ENCODE results near the gene WIZ. TPM values are rescaled to one million over a fixed set of nuclear protein-coding genes. Genes with fewer than 3 reads are reported as not detected.

Gene WIZ
- total and polyA plus RNA-seq, 9 of the 15 experiments (the other 6 are each of a cell fraction or from before 2014, with no cell fraction given), result 0.06 to 37.5 (median 4.8) TPM

GRCh38 chr19:15379999-15380647, 69.6 kb downstream of the WIZ start (continued):
- peak in 1 of 2 experiments; percentile 48; a peak in 1 of 4 replicates for TF ChIP-seq SIN3A (IDR thresholded peaks at IDR 0.05; ENCODE audit: borderline replicate concordance in 2 of 2, control insufficient read depth in 1 of 2, low read depth in 2 of 2, low read length in 2 of 2)
- TF ChIP-seq, protein P1, sequence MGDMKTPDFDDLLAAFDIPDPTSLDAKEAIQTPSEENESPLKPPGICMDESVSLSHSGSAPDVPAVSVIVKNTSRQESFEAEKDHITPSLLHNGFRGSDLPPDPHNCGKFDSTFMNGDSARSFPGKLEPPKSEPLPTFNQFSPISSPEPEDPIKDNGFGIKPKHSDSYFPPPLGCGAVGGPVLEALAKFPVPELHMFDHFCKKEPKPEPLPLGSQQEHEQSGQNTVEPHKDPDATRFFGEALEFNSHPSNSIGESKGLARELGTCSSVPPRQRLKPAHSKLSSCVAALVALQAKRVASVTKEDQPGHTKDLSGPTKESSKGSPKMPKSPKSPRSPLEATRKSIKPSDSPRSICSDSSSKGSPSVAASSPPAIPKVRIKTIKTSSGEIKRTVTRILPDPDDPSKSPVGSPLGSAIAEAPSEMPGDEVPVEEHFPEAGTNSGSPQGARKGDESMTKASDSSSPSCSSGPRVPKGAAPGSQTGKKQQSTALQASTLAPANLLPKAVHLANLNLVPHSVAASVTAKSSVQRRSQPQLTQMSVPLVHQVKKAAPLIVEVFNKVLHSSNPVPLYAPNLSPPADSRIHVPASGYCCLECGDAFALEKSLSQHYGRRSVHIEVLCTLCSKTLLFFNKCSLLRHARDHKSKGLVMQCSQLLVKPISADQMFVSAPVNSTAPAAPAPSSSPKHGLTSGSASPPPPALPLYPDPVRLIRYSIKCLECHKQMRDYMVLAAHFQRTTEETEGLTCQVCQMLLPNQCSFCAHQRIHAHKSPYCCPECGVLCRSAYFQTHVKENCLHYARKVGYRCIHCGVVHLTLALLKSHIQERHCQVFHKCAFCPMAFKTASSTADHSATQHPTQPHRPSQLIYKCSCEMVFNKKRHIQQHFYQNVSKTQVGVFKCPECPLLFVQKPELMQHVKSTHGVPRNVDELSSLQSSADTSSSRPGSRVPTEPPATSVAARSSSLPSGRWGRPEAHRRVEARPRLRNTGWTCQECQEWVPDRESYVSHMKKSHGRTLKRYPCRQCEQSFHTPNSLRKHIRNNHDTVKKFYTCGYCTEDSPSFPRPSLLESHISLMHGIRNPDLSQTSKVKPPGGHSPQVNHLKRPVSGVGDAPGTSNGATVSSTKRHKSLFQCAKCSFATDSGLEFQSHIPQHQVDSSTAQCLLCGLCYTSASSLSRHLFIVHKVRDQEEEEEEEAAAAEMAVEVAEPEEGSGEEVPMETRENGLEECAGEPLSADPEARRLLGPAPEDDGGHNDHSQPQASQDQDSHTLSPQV (IDR thresholded peaks at IDR 0.05), result peak; percentile 48
- TF ChIP-seq ARID4B (CRISPR knock-in tag; IDR thresholded peaks at IDR 0.05), result peak; percentile 45; the same call in 1 of the 2 replicates
- 0 out of 2 replicates have a peak, but pooled peaks have one; percentile 13 for TF ChIP-seq NR4A1 (CRISPR knock-in tag; IDR thresholded peaks at IDR 0.05)
- TF ChIP-seq NR4A1 (tag; IDR thresholded peaks at IDR 0.05), result no peak; the same call in 1 of the 2 replicates
- TF ChIP-seq ZNF583 (CRISPR knock-in tag; IDR thresholded peaks at IDR 0.05), result 0 out of 2 replicates have a peak, but pooled peaks have one; percentile 14
- no peak for TF ChIP-seq SPI1 (IDR thresholded peaks at IDR 0.05; ENCODE audit: borderline replicate concordance, low read depth, low read length)
- 0 out of 4 replicates have a peak, but pooled peaks of 1 of the 2 experiments have one; percentile 2 for TF ChIP-seq RCOR1 (IDR thresholded peaks at IDR 0.05; ENCODE audit: borderline replicate concordance in 1 of 2, low read depth in 2 of 2, low read length in 2 of 2)
- TF ChIP-seq NCOA6 (IDR thresholded peaks at IDR 0.05), result peak; percentile 87

Data from K562 (cell line).